HepG2 (cell line): ENCODE measurements around the gene UQCR11. TPM values are rescaled to one million over a fixed set of nuclear protein-coding genes. Genes with fewer than 3 reads are reported as not detected.

Experiments used
- ATAC-seq: fragments of 200-7000 bp; cut with Tn5 transposase; 3 replicates; pipeline ENCODE4 v1.9.1; 2020; ENCODE audit warnings: mild to moderate bottlenecking, moderate library complexity
- BruUV-seq: library from RNA; stranded (reverse); fragments of 400-500 nt; replicated peaks from 2 replicates; lab custom pipeline; 2021; lab: Mats Ljungman, UMichigan
- CTCF ChIA-PET: fragments of 300-600 bp; formaldehyde crosslinking; extraction: SDS; loops from one replicate; lab custom pipeline; 2021; ENCODE audit warnings: low total read pairs, inconsistent platforms, low intra/inter-chr PET ratio; lab: Yijun Ruan, JAX
- POLR2A ChIA-PET: fragments of 350-600 bp; sonication (Branson Sonifier 250); formaldehyde crosslinking; loops from one replicate; lab custom pipeline; 2020; ENCODE audit warnings: antibody characterized with exemption, inconsistent platforms; lab: Yijun Ruan, JAX
- DNase-seq: peaks from one replicate; pipeline ENCODE4 v3.0.0-alpha.2; 2015; ENCODE audit warnings: low spot score
- FAIRE-seq: peaks from 3 replicates; lab custom pipeline; 2011; peaks lifted over from hg19 to GRCh38; lab: Jason Lieb, UNC
- H2AFZ ChIP-seq: one replicate; pipeline ENCODE4 v1.6.1; 2011; ENCODE audit warnings: low read length, inconsistent platforms
- H3K27ac ChIP-seq: fragments of 300-600 bp; 3 replicates; pipeline ENCODE4 v1.8.0; 2011; ENCODE audit warnings: mixed run types, mild to moderate bottlenecking, mixed read lengths, low read length, inconsistent platforms; ENCODE audit not compliant: insufficient read depth; ENCODE audit errors: extremely low read length
- H3K27me3 ChIP-seq, 2 experiments: fragments of 200-600 bp in 1 of 2; 2 replicates in 1 of 2; 3 replicates in 1 of 2; pipeline versions ENCODE4 v1.6.0 to v1.8.0; 2011; ENCODE audit warnings: low read length in 2 of 2, mild to moderate bottlenecking in 2 of 2, moderate library complexity in 2 of 2, inconsistent platforms in 1 of 2; ENCODE audit not compliant: insufficient read depth in 2 of 2, control insufficient read depth in 1 of 2
- H3K36me3 ChIP-seq, 2 experiments: fragments of 200-600 bp in 1 of 2; replicated peaks in 1 of 2; 2 replicates in 1 of 2; 3 replicates in 1 of 2; pipeline versions ENCODE4 v1.5.1 to v1.8.0; 2011; ENCODE audit warnings: low read length in 2 of 2, inconsistent platforms in 1 of 2; ENCODE audit not compliant: insufficient read depth in 2 of 2, control insufficient read depth in 1 of 2
- H3K4me1 ChIP-seq: 2 replicates; pipeline ENCODE4 v1.5.1; 2012; ENCODE audit warnings: low read length, inconsistent platforms; ENCODE audit not compliant: insufficient read depth
- H3K4me2 ChIP-seq: 2 replicates; pipeline ENCODE4 v1.6.0; 2011; ENCODE audit warnings: low read depth, low read length, inconsistent platforms
- H3K4me3 ChIP-seq, 3 experiments: fragments of 200-600 bp in 1 of 3; sonication (generic), shearing (Covaris generic) in 1 of 3; replicated peaks in 1 of 3; 2 replicates each; pipeline ENCODE4 v1.5.1; 2011 to 2016; ENCODE audit warnings: low read length in 3 of 3, inconsistent platforms in 2 of 3, low read depth in 2 of 3, mild to moderate bottlenecking in 2 of 3, control low read depth in 1 of 3, mixed read lengths in 1 of 3; ENCODE audit not compliant: insufficient read depth in 1 of 3
- H3K79me2 ChIP-seq: one replicate; pipeline ENCODE4 v1.6.1; 2011; ENCODE audit warnings: low read length, inconsistent platforms; ENCODE audit not compliant: insufficient read depth
- H3K9ac ChIP-seq: 2 replicates; pipeline ENCODE4 v1.6.0; 2011; ENCODE audit warnings: mild to moderate bottlenecking, low read depth, low read length, inconsistent platforms; ENCODE audit not compliant: insufficient read depth
- H3K9me3 ChIP-seq: 2 replicates; pipeline ENCODE4 v1.5.1; 2012; ENCODE audit warnings: mild to moderate bottlenecking, low read length
- H4K20me1 ChIP-seq: 2 replicates; pipeline ENCODE4 v1.6.0; 2011; ENCODE audit warnings: inconsistent platforms, mild to moderate bottlenecking, low read length, moderate library complexity; ENCODE audit not compliant: insufficient read depth
- BCL6 ChIP-seq: IDR thresholded peaks from 2 replicates; pipeline ENCODE4 v1.6.1; 2016; ENCODE audit warnings: missing genetic modification reagents, missing compliant biosample characterization
- CHD2 ChIP-seq: IDR thresholded peaks from 2 replicates; pipeline ENCODE4 v1.6.1; 2011; ENCODE audit warnings: low read depth, low read length, improper control_type of control experiment
- HOMEZ ChIP-seq: IDR thresholded peaks from 2 replicates; pipeline ENCODE4 v1.6.1; 2016; ENCODE audit warnings: low read depth
- IRF9 ChIP-seq: sonication (generic); formaldehyde crosslinking; IDR thresholded peaks from 2 replicates; pipeline ENCODE4 v1.8.0; 2022; ENCODE audit warnings: missing genetic modification reagents, mild to moderate bottlenecking, borderline replicate concordance
- KLF15 ChIP-seq: sonication (generic); formaldehyde crosslinking; IDR thresholded peaks from 2 replicates; pipeline ENCODE4 v1.8.1; 2023; ENCODE audit warnings: borderline replicate concordance, mild to moderate bottlenecking, inconsistent platforms, missing genetic modification reagents, mixed read lengths
- RAD51 ChIP-seq: fragments of 450-650 bp; IDR thresholded peaks from 2 replicates; pipeline ENCODE4 v1.6.1; 2016; ENCODE audit warnings: borderline replicate concordance
- ZNF407 ChIP-seq: sonication (generic); formaldehyde crosslinking; IDR thresholded peaks from one replicate; pipeline ENCODE4 v1.5.1; 2020; ENCODE audit warnings: mild to moderate bottlenecking, missing genetic modification reagents; ENCODE audit errors: not compliant biosample characterization
- ZNF773 ChIP-seq: sonication (generic); formaldehyde crosslinking; IDR thresholded peaks from 2 replicates; pipeline ENCODE4 v1.4.0; 2020; ENCODE audit warnings: missing genetic modification reagents, borderline replicate concordance
- WGBS: methylation state at CpG from one replicate; pipeline ENCODE4 v1.1.6; 2017; ENCODE audit warnings: low lambda C conversion rate; 5-methylcytosine and 5-hydroxymethylcytosine counted together
- in situ Hi-C: cut with HindIII; loops from 2 replicates; pipeline ENCODE4 v1.10.0; 2017; ENCODE audit warnings: low pct_unique_long_range_greater_than_20kb; ENCODE audit not compliant: extremely low pct_ligation_motif_present
- intact Hi-C: fragments of 100-400 bp; cut with micrococcal nuclease; formaldehyde crosslinking; loops from one replicate; pipeline ENCODE4 v1.10.0; 2022; ENCODE audit not compliant: unreplicated experiment
- polyA plus RNA-seq, 8 experiments: library from polyadenylated mRNA; depleted of rRNA in 3 of 8; stranded (reverse) in 7 of 8; unstranded in 1 of 8; fragments of >200 nt; fragmentation: Illumina TruSeq in 4 of 8; extraction: Trizol in 4 of 8; gene quantifications; 2 replicates each; pipeline versions ENCODE4 v1.2.1 to v1.2.3, GENCODE V29; 2011 to 2016; ENCODE audit warnings: low read depth in 4 of 8, missing spikeins in 1 of 8, mixed read lengths in 1 of 8; ENCODE audit not compliant: insufficient read depth in 1 of 8
- total RNA-seq, 5 experiments: library from RNA; depleted of rRNA; stranded (reverse); fragments of >200 nt; fragmentation: Illumina TruSeq; extraction: Trizol; gene quantifications; 2 replicates each; pipeline ENCODE4 v1.2.3, GENCODE V29; 2016; ENCODE audit warnings: low read depth in 1 of 5
- TF ChIP-seq, protein P1 (sequence below): sonication (generic); formaldehyde crosslinking; IDR thresholded peaks from 2 replicates; pipeline ENCODE4 v1.5.0; 2020; ENCODE audit warnings: mild to moderate bottlenecking, missing genetic modification reagents

UQCR11 gene
- total and polyA plus RNA-seq, 2 of the 13 experiments (the other 11 are each of a cell fraction or from before 2014, with no cell fraction given): 125 to 214 TPM

- no peak for ATAC-seq
- no peak overlapping the region for H3K4me2 ChIP-seq
- no TSS peak for BruUV-seq
- WGBS: 97% methylated on average over 12 of the region's 31 CpGs
- in situ Hi-C loops: no loop called here
- H3K27ac ChIP-seq: no peak overlapping the region
- POLR2A ChIA-PET: no interaction called here
- H3K79me2 ChIP-seq: peaks cover 2% of the 10 kb centered on the region
- no peaks in the 10 kb centered on the region for H4K20me1 ChIP-seq
- no peak for DNase-seq
- H2AFZ ChIP-seq: no peak overlapping the region
- FAIRE-seq: no peak
- 0 out of 2 replicates have a peak, but pooled peaks cover 11% of the 10 kb centered on the region for H3K4me1 ChIP-seq
- no peak overlapping the region for H3K4me3 ChIP-seq
- no peaks in the 10 kb centered on the region for H3K27me3 ChIP-seq
- intact Hi-C loops: no loop called here
- H3K9ac ChIP-seq: no peak overlapping the region
- H3K9me3 ChIP-seq: no peaks in the 10 kb centered on the region
- TF ChIP-seq CHD2 (no peak), RAD51 (no peak), HOMEZ (no peak), ZNF773 (no peak), BCL6 (CRISPR knock-in tag) (no peak), KLF15 (CRISPR knock-in tag) (no peak), ZNF407 (CRISPR knock-in tag) (no peak), IRF9 (CRISPR knock-in tag) (no peak)
- TF ChIP-seq, protein P1, sequence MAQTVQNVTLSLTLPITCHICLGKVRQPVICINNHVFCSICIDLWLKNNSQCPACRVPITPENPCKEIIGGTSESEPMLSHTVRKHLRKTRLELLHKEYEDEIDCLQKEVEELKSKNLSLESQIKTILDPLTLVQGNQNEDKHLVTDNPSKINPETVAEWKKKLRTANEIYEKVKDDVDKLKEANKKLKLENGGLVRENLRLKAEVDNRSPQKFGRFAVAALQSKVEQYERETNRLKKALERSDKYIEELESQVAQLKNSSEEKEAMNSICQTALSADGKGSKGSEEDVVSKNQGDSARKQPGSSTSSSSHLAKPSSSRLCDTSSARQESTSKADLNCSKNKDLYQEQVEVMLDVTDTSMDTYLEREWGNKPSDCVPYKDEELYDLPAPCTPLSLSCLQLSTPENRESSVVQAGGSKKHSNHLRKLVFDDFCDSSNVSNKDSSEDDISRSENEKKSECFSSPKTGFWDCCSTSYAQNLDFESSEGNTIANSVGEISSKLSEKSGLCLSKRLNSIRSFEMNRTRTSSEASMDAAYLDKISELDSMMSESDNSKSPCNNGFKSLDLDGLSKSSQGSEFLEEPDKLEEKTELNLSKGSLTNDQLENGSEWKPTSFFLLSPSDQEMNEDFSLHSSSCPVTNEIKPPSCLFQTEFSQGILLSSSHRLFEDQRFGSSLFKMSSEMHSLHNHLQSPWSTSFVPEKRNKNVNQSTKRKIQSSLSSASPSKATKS (CRISPR knock-in tag): no peak
- peaks cover 7 to 28% of the 10 kb centered on the region in 2 experiments; a peak in 4 of 5 replicates for H3K36me3 ChIP-seq
- CTCF ChIA-PET: no interaction called here
Observed at GRCh38 chr19:1631557-1632100, 26.4 kb upstream of the UQCR11 start.
